GM21786 (cell line): ENCODE results near the gene NRXN3.

ENCODE experiments used
- ATAC-seq: cut with Tn5 transposase; IDR thresholded peaks from one replicate; pipeline ENCODE4 v1.9.1; 2021; ENCODE audit not compliant: unreplicated experiment

Gene NRXN3

DNA sequence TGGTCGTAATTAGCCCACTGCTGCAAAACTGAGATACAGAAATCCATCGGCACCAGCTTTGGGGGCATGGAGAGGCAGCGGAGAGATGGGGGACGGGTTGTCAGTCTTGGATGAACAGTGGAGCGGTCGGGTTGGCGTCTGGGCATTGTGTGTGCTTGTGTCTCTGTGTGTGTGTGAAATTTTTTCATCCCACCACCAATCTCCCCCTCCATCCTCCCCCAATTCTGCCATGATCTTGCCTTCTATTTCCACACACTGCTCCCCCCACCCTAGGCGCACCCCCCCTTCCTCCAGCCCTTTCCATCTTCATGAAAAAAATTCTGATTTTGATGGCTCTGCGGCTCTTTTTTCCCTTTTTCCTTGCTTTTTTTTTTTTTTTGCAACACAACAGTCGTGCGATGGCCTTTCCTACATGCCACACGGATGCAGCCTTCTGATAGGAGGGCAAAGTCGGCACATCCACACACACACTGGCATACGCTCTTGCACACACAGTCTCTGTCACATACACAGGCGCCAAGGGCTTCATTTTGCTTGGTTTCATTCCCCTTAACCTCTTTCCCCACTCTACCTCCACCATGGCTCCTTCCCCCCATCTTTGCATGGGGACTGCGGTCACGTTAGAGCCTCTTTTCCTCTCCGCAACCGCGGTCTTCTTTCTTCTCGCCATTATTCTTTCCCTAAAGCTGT is 3.3 kb downstream of the NRXN3 start:
- no peak for ATAC-seq

GRCh38 chr14:78175412-78175811 is 5.2 kb downstream of the NRXN3 start:
- ATAC-seq = no peak

GRCh38 chr14:78178071-78178470 is 7.9 kb downstream of the NRXN3 start:
- no peak for ATAC-seq

GRCh38 chr14:78178971-78179370 is 8.8 kb downstream of the NRXN3 start:
- ATAC-seq = no peak

- no peak for ATAC-seq
Observed at GRCh38 chr14:78181270-78181669, 11.1 kb downstream of the NRXN3 start.

- ATAC-seq = no peak
Observed at GRCh38 chr14:78182722-78183121, 12.5 kb downstream of the NRXN3 start.

GRCh38 chr14:78184157-78184556 is 14.0 kb downstream of the NRXN3 start:
- ATAC-seq = no peak

DNA sequence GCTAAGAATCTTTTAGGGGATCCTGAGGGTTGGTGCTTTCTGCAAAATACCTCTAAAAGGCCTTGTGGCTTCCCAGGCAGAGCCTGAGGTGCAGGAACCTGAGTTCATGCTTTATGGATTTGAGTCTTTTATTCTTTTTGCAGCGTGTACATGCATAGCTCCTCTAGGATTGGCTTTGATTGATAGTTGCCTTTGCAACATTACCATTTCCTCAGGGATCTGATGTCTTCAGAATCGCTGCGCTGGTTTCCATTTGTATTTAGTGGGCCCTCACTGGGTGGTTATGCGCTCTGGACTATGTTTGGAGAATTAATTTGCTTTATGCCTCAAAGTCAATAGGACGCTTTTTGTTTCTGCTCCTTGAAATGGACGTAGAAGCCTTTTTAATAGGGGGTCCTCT is 16.1 kb downstream of the NRXN3 start:
- no peak for ATAC-seq

GRCh38 chr14:78188882-78189281 is 18.7 kb downstream of the NRXN3 start:
- no peak for ATAC-seq

DNA sequence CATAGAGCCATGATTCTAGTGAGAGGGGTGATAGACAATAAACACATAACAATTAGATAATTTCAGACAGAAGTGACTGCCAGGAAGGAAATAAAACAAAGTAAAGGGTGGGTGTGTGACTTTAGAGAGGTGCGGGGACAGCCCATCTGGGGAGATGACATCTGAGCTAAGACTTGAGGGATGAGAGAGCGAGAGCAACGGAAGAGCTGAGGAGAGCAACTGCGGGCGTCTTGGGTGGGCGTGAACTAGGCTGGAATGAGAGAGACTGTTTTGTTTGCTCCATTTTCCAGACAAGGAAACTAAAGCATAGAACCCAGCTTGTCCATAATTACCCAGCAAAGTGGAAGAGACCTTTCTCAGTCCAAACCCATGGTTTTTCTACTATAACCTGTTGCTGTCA is 25.3 kb downstream of the NRXN3 start:
- no peak for ATAC-seq

DNA sequence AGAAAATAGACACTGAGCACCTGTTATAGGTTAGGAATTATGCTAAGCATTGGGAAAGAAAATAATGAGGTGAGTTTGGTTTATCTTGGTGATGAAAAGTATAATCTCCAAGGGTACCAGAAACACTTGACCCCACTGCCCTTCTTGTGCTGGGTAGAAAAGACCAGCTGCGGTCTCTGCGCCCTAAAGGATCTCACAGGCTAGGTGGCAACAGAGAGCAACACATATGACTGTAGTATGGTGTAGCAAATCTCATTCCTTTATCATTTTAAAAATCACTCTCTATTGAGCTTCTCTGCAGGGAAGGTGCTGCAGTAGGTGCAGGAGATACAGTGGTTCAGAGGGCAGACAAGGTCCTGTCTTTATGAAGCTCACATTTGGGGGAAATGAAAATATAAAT is 26.1 kb downstream of the NRXN3 start:
- ATAC-seq = no peak

DNA sequence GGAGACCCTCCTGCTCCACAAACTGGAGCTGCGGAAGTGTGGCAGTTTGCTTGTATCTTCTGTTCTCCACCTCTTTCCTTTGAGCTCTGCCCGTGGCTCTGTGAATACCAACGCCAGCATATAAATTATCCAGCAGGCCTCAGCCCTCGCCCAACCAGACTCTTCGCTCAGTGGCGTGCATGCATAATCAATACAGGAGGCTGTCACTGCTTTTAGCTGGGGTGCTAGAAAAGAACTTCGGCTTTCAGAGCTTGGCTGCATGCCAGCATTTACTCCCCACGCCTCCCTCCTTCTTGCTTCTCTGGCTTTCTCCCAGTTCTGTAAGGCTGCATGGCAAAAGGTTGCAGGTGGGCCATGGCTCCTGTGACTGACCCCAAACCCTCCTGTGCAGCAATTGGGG is 26.9 kb downstream of the NRXN3 start:
- no peak for ATAC-seq

- ATAC-seq = no peak
Observed at GRCh38 chr14:78202163-78202562, 32.0 kb downstream of the NRXN3 start.

GRCh38 chr14:78202976-78203375 is 32.8 kb downstream of the NRXN3 start:
- ATAC-seq = no peak

DNA sequence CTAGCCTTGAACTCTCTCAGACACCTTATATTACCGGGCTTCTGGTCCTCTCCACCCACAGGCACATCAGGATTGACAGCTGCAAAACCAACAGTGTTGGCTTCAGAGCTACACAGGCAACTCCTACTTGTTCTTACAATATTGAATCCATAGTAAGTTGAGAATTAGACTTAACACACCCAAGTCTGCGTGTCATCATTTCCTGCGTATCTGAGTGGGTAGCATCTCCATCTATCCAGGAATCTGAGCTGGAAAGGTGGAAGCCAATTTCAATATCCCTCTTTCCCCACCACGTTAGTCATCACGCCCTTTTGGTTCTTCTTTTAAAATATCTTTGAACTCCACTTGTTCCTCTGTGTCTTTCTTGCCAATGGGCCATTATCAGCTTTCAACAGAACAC is 37.2 kb downstream of the NRXN3 start:
- ATAC-seq = no peak

GRCh38 chr14:78220273-78220672 is 50.1 kb downstream of the NRXN3 start:
- no peak for ATAC-seq

DNA sequence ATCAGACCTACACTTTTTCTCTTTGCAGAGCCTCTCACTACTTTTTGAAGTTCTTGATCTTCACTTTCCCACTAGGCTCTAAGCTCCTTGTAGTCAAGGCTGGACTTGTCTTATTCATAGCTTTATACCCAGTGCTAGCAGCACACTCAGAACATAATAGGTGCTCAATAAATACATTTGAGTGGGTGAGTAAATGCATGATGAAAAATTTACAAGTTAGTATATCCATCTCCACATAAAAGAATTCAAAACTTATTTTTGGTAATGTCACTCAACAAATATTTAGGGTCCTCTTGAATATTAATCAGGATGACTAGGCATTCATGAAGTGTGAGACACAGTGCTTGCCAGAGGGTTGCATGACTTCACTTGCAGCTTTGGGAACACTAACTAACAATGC is 52.6 kb downstream of the NRXN3 start:
- no peak for ATAC-seq

GRCh38 chr14:78227248-78228077 is 57.3 kb downstream of the NRXN3 start:
- no peak for ATAC-seq

DNA sequence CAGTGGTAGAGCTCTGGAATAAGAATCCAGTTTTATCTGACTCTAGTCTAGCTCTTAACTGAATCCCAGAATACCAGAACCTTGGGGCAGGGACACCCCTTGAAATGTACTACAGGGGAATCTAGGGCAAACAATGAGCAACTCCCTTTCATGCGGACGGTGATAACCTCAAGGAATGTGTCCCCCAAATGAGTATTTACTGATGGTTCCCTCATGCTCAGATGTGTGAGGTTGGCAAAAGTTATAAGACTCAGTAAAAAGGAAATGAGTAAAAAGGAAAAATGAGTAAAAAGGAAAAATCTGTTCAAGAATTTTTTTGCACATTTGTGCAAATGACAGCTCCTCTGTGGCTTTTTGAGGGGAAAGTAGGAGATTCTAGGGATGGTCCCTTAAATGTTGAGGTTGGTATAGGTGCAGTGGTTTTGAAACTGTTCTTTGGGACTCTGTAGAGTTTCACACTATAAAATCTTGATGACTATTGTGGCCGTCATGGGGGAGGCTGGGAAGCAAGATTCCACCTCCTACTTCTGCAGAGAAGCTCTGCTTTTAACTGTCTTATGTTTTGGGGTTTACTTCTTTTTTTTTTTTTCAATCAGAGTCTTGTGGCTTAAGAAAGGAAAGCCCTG is 58.6 kb downstream of the NRXN3 start:
- no peak for ATAC-seq

DNA sequence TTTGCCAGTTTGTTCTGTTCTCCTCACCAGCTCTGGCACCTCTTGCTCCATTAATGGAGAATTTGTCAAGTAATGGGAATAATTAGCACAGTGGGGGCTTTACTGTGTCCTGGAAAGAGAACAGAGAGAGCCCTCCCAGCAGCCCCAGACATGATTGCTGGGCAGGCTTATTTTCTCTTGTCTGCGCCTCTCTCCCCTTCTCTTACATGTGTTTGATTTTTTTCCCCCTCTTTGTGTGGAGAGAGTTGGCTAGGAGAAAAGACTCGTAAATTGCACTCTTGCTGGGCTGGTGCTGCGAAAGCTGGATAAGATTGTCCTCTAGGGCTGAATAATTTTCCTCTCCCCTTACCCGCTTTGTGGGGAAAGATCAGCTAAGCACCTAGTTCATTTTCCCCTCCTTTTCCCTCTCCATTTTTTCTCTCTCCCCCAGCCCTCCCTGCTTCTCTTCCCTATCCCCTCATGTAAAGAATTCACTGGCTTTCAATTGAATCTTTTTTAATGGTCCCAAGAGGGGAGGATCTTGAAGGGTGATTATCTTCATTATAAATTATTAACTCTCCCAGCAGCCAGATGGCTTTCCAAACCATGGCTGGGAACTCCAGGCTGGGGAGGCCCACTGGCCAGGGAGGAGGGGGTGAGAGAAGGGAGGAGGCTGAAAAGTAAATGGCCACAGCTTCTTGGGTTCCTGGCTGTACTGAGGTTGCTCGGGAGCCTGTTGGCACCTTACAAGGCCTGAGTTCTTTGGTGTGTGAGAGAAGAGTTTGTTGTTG is 62.2 kb downstream of the NRXN3 start:
- no peak for ATAC-seq

DNA sequence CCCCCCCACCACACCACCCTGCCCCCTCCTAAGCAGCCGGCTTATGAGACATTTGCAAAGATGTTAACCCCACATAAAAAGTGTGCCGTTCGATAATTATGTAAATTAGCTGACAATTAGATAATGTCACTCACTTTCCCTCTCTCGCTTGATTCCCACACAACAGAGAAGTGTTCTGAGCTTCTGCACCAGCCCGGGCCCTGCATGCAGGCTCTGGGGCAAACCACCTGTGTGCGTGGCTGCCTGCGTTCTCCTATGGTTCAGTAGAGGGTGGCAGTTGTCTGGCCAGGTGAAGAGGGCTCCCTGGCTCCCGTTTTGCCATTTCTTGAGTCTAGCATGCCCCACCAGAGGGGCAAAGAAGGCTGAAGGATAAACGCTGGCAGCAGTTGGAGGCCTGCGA is 68.0 kb downstream of the NRXN3 start:
- no peak for ATAC-seq
